CD14-positive monocyte (primary cell): ENCODE data around the gene MYO3B. TPM values are rescaled to one million over a fixed set of nuclear protein-coding genes. Genes with fewer than 3 reads are reported as not detected.

Experiments used
- DNase-seq, 3 donors: peaks; one replicate each; pipeline ENCODE4 v3.0.0-alpha.2; 2011 to 2022
- H2AFZ ChIP-seq: 2 replicates; pipeline ENCODE4 v1.6.0; 2012; ENCODE audit warnings: mild to moderate bottlenecking, low read depth, low read length, inconsistent platforms; ENCODE audit not compliant: insufficient read depth, poor library complexity, severe bottlenecking
- H3K27ac ChIP-seq, 2 donors: 1 replicate in 1 of 2; 2 replicates in 1 of 2; pipeline ENCODE4 v1.5.1; 2012 to 2013; ENCODE audit warnings: low read length in 2 of 2, control low read depth in 1 of 2, inconsistent platforms in 1 of 2, low read depth in 1 of 2, mild to moderate bottlenecking in 1 of 2
- H3K27me3 ChIP-seq, 2 donors: one replicate each; pipeline versions ENCODE4 v1.6.0 to v1.6.1; 2011 to 2013; ENCODE audit warnings: low read length in 2 of 2; ENCODE audit not compliant: control insufficient read depth in 2 of 2, insufficient read depth in 2 of 2
- H3K36me3 ChIP-seq, 2 donors: replicated peaks in 1 of 2; 1 replicate in 1 of 2; 2 replicates in 1 of 2; pipeline versions ENCODE4 v1.5.1 to v1.6.1; 2012 to 2013; ENCODE audit warnings: low read length in 2 of 2, control low read depth in 1 of 2, inconsistent platforms in 1 of 2, mild to moderate bottlenecking in 1 of 2; ENCODE audit not compliant: insufficient read depth in 2 of 2, control insufficient read depth in 1 of 2
- H3K4me1 ChIP-seq, 2 donors: 1 replicate in 1 of 2; 2 replicates in 1 of 2; pipeline versions ENCODE4 v1.5.1 to v1.6.1; 2012 to 2013; ENCODE audit warnings: low read length in 2 of 2, control low read depth in 1 of 2, inconsistent platforms in 1 of 2, mild to moderate bottlenecking in 1 of 2, moderate library complexity in 1 of 2; ENCODE audit not compliant: insufficient read depth in 2 of 2, control insufficient read depth in 1 of 2
- H3K4me2 ChIP-seq: replicated peaks from 2 replicates; pipeline ENCODE3; 2012; ENCODE audit warnings: low read length, moderate library complexity, mild to moderate bottlenecking; ENCODE audit not compliant: poor library complexity, severe bottlenecking; ENCODE audit errors: extremely low read depth
- H3K4me3 ChIP-seq, 3 experiments: fragments of 200-600 bp in 1 of 3; sonication (generic) in 1 of 3; replicated peaks in 1 of 3; 1 replicate in 2 of 3; 2 replicates in 1 of 3; pipeline ENCODE4 v1.5.1; 2011 to 2013; ENCODE audit warnings: low read length in 3 of 3, mild to moderate bottlenecking in 3 of 3, control low read depth in 2 of 3, low read depth in 2 of 3, inconsistent platforms in 1 of 3, moderate library complexity in 1 of 3
- H3K79me2 ChIP-seq: 2 replicates; pipeline ENCODE4 v1.6.0; 2012; ENCODE audit warnings: mild to moderate bottlenecking, control low read depth, inconsistent platforms, low read length, moderate library complexity; ENCODE audit not compliant: insufficient read depth
- H3K9ac ChIP-seq: 2 replicates; pipeline ENCODE4 v1.6.0; 2017; ENCODE audit warnings: low read length, mild to moderate bottlenecking; ENCODE audit not compliant: insufficient read depth, poor library complexity, severe bottlenecking
- H3K9me3 ChIP-seq, 2 donors: replicated peaks in 1 of 2; 1 replicate in 1 of 2; 2 replicates in 1 of 2; pipeline versions ENCODE4 v1.5.1 to v1.6.1; 2012 to 2013; ENCODE audit warnings: low read length in 2 of 2, control low read depth in 1 of 2; ENCODE audit not compliant: control insufficient read depth in 1 of 2, insufficient read depth in 1 of 2
- H4K20me1 ChIP-seq: 2 replicates; pipeline ENCODE4 v1.6.0; 2012; ENCODE audit warnings: mild to moderate bottlenecking, low read length, control low read depth, moderate library complexity; ENCODE audit not compliant: insufficient read depth
- H3K27ac Mint-ChIP-seq, 7 donors: one replicate each; pipeline ENCODE4 v1.8.0; 2020; ENCODE audit warnings: mild to moderate bottlenecking in 7 of 7, mixed read lengths in 7 of 7, moderate library complexity in 6 of 7, inconsistent platforms in 2 of 7
- H3K27me3 Mint-ChIP-seq, 3 donors: one replicate each; pipeline ENCODE4 v1.8.0; 2021 to 2022; ENCODE audit warnings: low read depth in 3 of 3, mild to moderate bottlenecking in 3 of 3, mixed read lengths in 3 of 3, moderate library complexity in 3 of 3, inconsistent platforms in 1 of 3
- H3K36me3 Mint-ChIP-seq, 2 donors: one replicate each; pipeline ENCODE4 v1.8.0; 2020; ENCODE audit warnings: mixed read lengths in 2 of 2, inconsistent platforms in 1 of 2, mild to moderate bottlenecking in 1 of 2
- H3K4me1 Mint-ChIP-seq: one replicate; pipeline ENCODE4 v1.8.0; 2020; ENCODE audit warnings: mild to moderate bottlenecking, mixed read lengths
- H3K4me3 Mint-ChIP-seq, 2 donors: one replicate each; pipeline ENCODE4 v1.8.0; 2020; ENCODE audit warnings: mild to moderate bottlenecking in 2 of 2, mixed read lengths in 2 of 2, moderate library complexity in 1 of 2
- H3K9me3 Mint-ChIP-seq, 7 donors: one replicate each; pipeline ENCODE4 v1.8.0; 2020 to 2022; ENCODE audit warnings: mixed read lengths in 7 of 7, mild to moderate bottlenecking in 6 of 7, moderate library complexity in 6 of 7, inconsistent platforms in 2 of 7
- CTCF ChIP-seq: fragments of 200-600 bp; IDR thresholded peaks from one replicate; pipeline ENCODE4 v1.8.0; 2022; ENCODE audit warnings: antibody characterized with exemption, mild to moderate bottlenecking
- WGBS: methylation state at CpG from one replicate; pipeline ENCODE4 v1.1.5; 2013; ENCODE audit warnings: missing lambda C conversion rate; ENCODE audit not compliant: insufficient coverage; 5-methylcytosine and 5-hydroxymethylcytosine counted together
- intact Hi-C, 2 donors: fragments of 100-400 bp; cut with micrococcal nuclease; formaldehyde crosslinking; loops; one replicate each; pipeline versions ENCODE4 v1.15.0 to v1.15.1; 2023
- polyA plus RNA-seq, 3 donors: library from polyadenylated mRNA; depleted of rRNA in 1 of 3; unstranded in 2 of 3; stranded (reverse) in 1 of 3; fragments of 300-500 nt in 2 of 3; fragments of >200 nt in 1 of 3; fragmentation: Illumina TruSeq in 2 of 3; gene quantifications; 1 replicate in 2 of 3; 2 replicates in 1 of 3; pipeline ENCODE4 v1.2.3, GENCODE V29; 2012 to 2021

MYO3B gene
- polyA plus RNA-seq, 3 donors = not detected

- Histone ChIP-seq H3K9ac (peak overlapping the region; percentile 15), H4K20me1 (no peaks in the 10 kb centered on the region), H2AFZ (no peak overlapping the region), H3K4me3 (peak overlapping the region in 1 of 3 experiments; percentile 44), H3K9me3 (no peaks in the 10 kb centered on the region), H3K27ac (no peak overlapping the region), H3K79me2 (no peaks in the 10 kb centered on the region), H3K4me1 (peaks cover 13 to 24% of the 10 kb centered on the region in 2 donors), H3K27me3 (peaks cover 33 to 57% of the 10 kb centered on the region in 2 donors), H3K36me3 (no peaks in the 10 kb centered on the region), H3K4me2 (peak overlapping the region; percentile 63)
- Mint-ChIP-seq H3K27me3 (peaks cover 28 to 60% (median 50%) of the 10 kb centered on the region in 3 donors), H3K4me3 (peak overlapping the region in 1 of 2 donors; percentile 80), H3K9me3 (peaks cover 0 to 8% (median 0%) of the 10 kb centered on the region in 7 donors), H3K36me3 (no peaks in the 10 kb centered on the region), H3K27ac (peak overlapping the region in 2 of 7 donors; percentile 3 to 24), H3K4me1 (peaks cover 24% of the 10 kb centered on the region)
- intact Hi-C loops = loop anchor here in 1 of 2 donors (10.0 kb wide), 1 partner anchor 406 kb away; the partner anchor contains the start of gene GAD1
- peak in 2 of 3 donors; percentile 5 to 9 for DNase-seq
- TF ChIP-seq CTCF = no peak
- 10% methylated on average over 3 of the region's 6 CpGs for WGBS
Observed at GRCh38 chr2:170408461-170409163, 230.7 kb downstream of the MYO3B start.

GRCh38 chr2:170409164-170409535 is 231.2 kb downstream of the MYO3B start:
- peak; percentile 52 to 77 (median 60) for DNase-seq
- H3K36me3 Mint-ChIP-seq = no peaks in the 10 kb centered on the region

More at GRCh38 chr2:170409164-170409535, 231.2 kb downstream of the MYO3B start:
- no peak overlapping the region for H3K9ac ChIP-seq
- Mint-ChIP-seq H3K27ac (peak overlapping the region in 3 of 7 donors; percentile 3 to 24 (median 15)), H3K4me3 (peak overlapping the region; percentile 34 to 80), H3K27me3 (peaks cover 27 to 57% (median 45%) of the 10 kb centered on the region in 3 donors), H3K4me1 (peaks cover 24% of the 10 kb centered on the region), H3K9me3 (peaks cover 0 to 8% (median under 1%) of the 10 kb centered on the region in 7 donors)
- peak overlapping the region; percentile 63 for H3K4me2 ChIP-seq
- H4K20me1 ChIP-seq = no peaks in the 10 kb centered on the region
- no peaks in the 10 kb centered on the region for H3K79me2 ChIP-seq
- H3K9me3 ChIP-seq = no peaks in the 10 kb centered on the region
- H2AFZ ChIP-seq = no peak overlapping the region
- H3K36me3 ChIP-seq = no peaks in the 10 kb centered on the region
- intact Hi-C loops = loop anchor here in 1 of 2 donors (10.0 kb wide), 1 partner anchor 406 kb away; the partner anchor contains the start of gene GAD1
- peaks cover 13 to 24% of the 10 kb centered on the region in 2 donors for H3K4me1 ChIP-seq
- peak overlapping the region in 1 of 3 experiments; percentile 44 for H3K4me3 ChIP-seq
- H3K27me3 ChIP-seq = peaks cover 29 to 51% of the 10 kb centered on the region in 2 donors
- TF ChIP-seq CTCF = peak; percentile 97
- 0% methylated on average over 6 of the region's 9 CpGs for WGBS
- H3K27ac ChIP-seq = no peak overlapping the region
